K562 (cell line): ENCODE measurements around the gene NEMP2. TPM values are rescaled to one million over a fixed set of nuclear protein-coding genes. Genes with fewer than 3 reads are reported as not detected.

ENCODE experiments used
- ATAC-seq: fragments of 200-7000 bp; cut with Tn5 transposase; 3 replicates; pipeline ENCODE4 v1.9.1; 2020; ENCODE audit warnings: moderate library complexity
- BruUV-seq: library from RNA; stranded (reverse); fragments of 400-500 nt; replicated peaks from 2 replicates; lab custom pipeline; 2021; lab: Mats Ljungman, UMichigan
- CTCF ChIA-PET: fragments of 300-600 bp; formaldehyde crosslinking; extraction: SDS; loops from one replicate; lab custom pipeline; 2021; ENCODE audit warnings: low intra/inter-chr PET ratio; lab: Yijun Ruan, JAX
- POLR2A ChIA-PET: fragments of 300-600, 350-650 bp; sonication (Branson Sonifier 250); formaldehyde crosslinking; extraction: SDS; loops from one replicate; lab custom pipeline; 2021; ENCODE audit warnings: antibody characterized with exemption, inconsistent platforms; lab: Yijun Ruan, JAX
- DNase-seq, 4 experiments: peaks; one replicate each; pipeline versions ENCODE4 v3.0.0 to v3.0.0-alpha.2; 2011 to 2018; ENCODE audit warnings: low spot score in 3 of 4, mixed read lengths in 3 of 4; ENCODE audit errors: extremely low read depth in 1 of 4
- FAIRE-seq: peaks from 2 replicates; lab custom pipeline; 2011; peaks lifted over from hg19 to GRCh38; lab: Jason Lieb, UNC
- H2AFZ ChIP-seq: 2 replicates; pipeline ENCODE4 v1.6.0; 2011; ENCODE audit warnings: low read depth, low read length, control low read depth, inconsistent platforms
- H3K27ac ChIP-seq: fragments of 200-600 bp; 3 replicates; pipeline ENCODE4 v1.8.0; 2011; ENCODE audit warnings: low read depth, mild to moderate bottlenecking, control low read depth, inconsistent platforms, low read length, moderate library complexity, mixed read lengths; ENCODE audit errors: extremely low read depth
- H3K27me3 ChIP-seq, 2 experiments: fragments of 300-600 bp in 1 of 2; 2 replicates in 1 of 2; 3 replicates in 1 of 2; pipeline versions ENCODE4 v1.6.0 to v1.8.0; 2011; ENCODE audit warnings: inconsistent platforms in 2 of 2, low read length in 2 of 2, mild to moderate bottlenecking in 1 of 2, mixed read lengths in 1 of 2, moderate library complexity in 1 of 2; ENCODE audit not compliant: control insufficient read depth in 2 of 2, insufficient read depth in 2 of 2
- H3K36me3 ChIP-seq: fragments of 300-600 bp; 3 replicates; pipeline ENCODE4 v1.8.0; 2011; ENCODE audit warnings: mild to moderate bottlenecking, low read length, inconsistent platforms; ENCODE audit not compliant: control insufficient read depth, insufficient read depth
- H3K4me1 ChIP-seq, 2 experiments: fragments of 200-600 bp in 1 of 2; replicated peaks in 1 of 2; 2 replicates in 1 of 2; 3 replicates in 1 of 2; pipeline versions ENCODE4 v1.5.1 to v1.8.0; 2011; ENCODE audit warnings: inconsistent platforms in 2 of 2, low read length in 2 of 2, mild to moderate bottlenecking in 1 of 2, mixed read lengths in 1 of 2, moderate library complexity in 1 of 2; ENCODE audit not compliant: control insufficient read depth in 2 of 2, insufficient read depth in 2 of 2
- H3K4me2 ChIP-seq: 2 replicates; pipeline ENCODE4 v1.6.1; 2011; ENCODE audit warnings: low read length, control low read depth, inconsistent platforms, mixed read lengths; ENCODE audit not compliant: insufficient read depth
- H3K4me3 ChIP-seq: fragments of 200-600 bp; sonication (generic), shearing (Covaris generic); 2 replicates; pipeline ENCODE4 v1.5.1; 2016; ENCODE audit warnings: control low read depth, inconsistent platforms
- H3K79me2 ChIP-seq: fragments of 200-600 bp; 3 replicates; pipeline ENCODE4 v1.8.0; 2011; ENCODE audit warnings: low read length, inconsistent platforms; ENCODE audit not compliant: control insufficient read depth, insufficient read depth
- H3K9ac ChIP-seq, 2 experiments: 2 replicates each; pipeline versions ENCODE4 v1.6.0 to v1.6.1; 2011; ENCODE audit warnings: low read depth in 2 of 2, low read length in 2 of 2, control low read depth in 1 of 2, inconsistent platforms in 1 of 2, mild to moderate bottlenecking in 1 of 2, mixed read lengths in 1 of 2; ENCODE audit not compliant: insufficient read depth in 1 of 2
- H3K9me1 ChIP-seq: one replicate; pipeline ENCODE4 v1.6.0; 2011; ENCODE audit warnings: inconsistent platforms, mild to moderate bottlenecking, low read length, moderate library complexity; ENCODE audit not compliant: control insufficient read depth, insufficient read depth
- H3K9me3 ChIP-seq: replicated peaks from 2 replicates; pipeline ENCODE4 v1.5.1; 2011; ENCODE audit warnings: low read depth, low read length, inconsistent platforms; ENCODE audit not compliant: control insufficient read depth, insufficient read depth
- H4K20me1 ChIP-seq: replicated peaks from 2 replicates; pipeline ENCODE4 v1.6.1; 2011; ENCODE audit warnings: low read length, inconsistent platforms, mixed read lengths; ENCODE audit not compliant: control insufficient read depth, insufficient read depth
- ELF2 ChIP-seq: fragments of 250-450 bp; sonication (Bioruptor Pico); IDR thresholded peaks from 2 replicates; pipeline ENCODE4 v1.5.0; 2021; ENCODE audit warnings: mild to moderate bottlenecking
- EP400 ChIP-seq: fragments of 450-650 bp; IDR thresholded peaks from 2 replicates; pipeline ENCODE4 v1.6.1; 2017; ENCODE audit warnings: antibody characterized with exemption, mild to moderate bottlenecking, moderate library complexity
- FOS ChIP-seq: IDR thresholded peaks from 3 replicates; pipeline ENCODE4 v1.6.1; 2011; ENCODE audit not compliant: insufficient read length; ENCODE audit errors: extremely low read depth
- GABPA ChIP-seq: fragments of 200-800 bp; sonication (Bioruptor generic); conservative IDR thresholded peaks from 2 replicates; pipeline ENCODE4 v1.6.1; 2016; ENCODE audit warnings: low read depth, missing genetic modification characterization, missing compliant biosample characterization
- NFATC3 ChIP-seq: fragments of 450-650 bp; IDR thresholded peaks from 2 replicates; pipeline ENCODE4 v1.6.1; 2017; ENCODE audit warnings: mild to moderate bottlenecking
- NR3C1 ChIP-seq: sonication (generic); formaldehyde crosslinking; IDR thresholded peaks from 2 replicates; pipeline ENCODE4 v1.8.1; 2022; ENCODE audit warnings: missing genetic modification reagents
- PCBP2 ChIP-seq: fragments of 200-400 bp; formaldehyde crosslinking; IDR thresholded peaks from 2 replicates; pipeline ENCODE4 v1.6.1; 2018; ENCODE audit warnings: low read length, low read depth, mild to moderate bottlenecking, moderate library complexity; ENCODE audit not compliant: poor library complexity, severe bottlenecking
- PHTF2 ChIP-seq: fragments of 250-450 bp; sonication (Bioruptor Pico); IDR thresholded peaks from 2 replicates; pipeline ENCODE4 v1.5.0; 2021; ENCODE audit warnings: mild to moderate bottlenecking
- RB1 ChIP-seq: fragments of 450-650 bp; IDR thresholded peaks from 2 replicates; pipeline ENCODE4 v1.6.1; 2017; ENCODE audit warnings: low read depth, mild to moderate bottlenecking
- SMAD4 ChIP-seq: fragments of 250-450 bp; sonication (Bioruptor Pico); conservative IDR thresholded peaks from 2 replicates; pipeline ENCODE4 v1.8.0; 2021; ENCODE audit warnings: inconsistent platforms, mild to moderate bottlenecking, moderate library complexity
- SMARCB1 ChIP-seq: IDR thresholded peaks from 2 replicates; pipeline ENCODE4 v1.6.1; 2011; ENCODE audit warnings: improper control_type of control experiment, low read depth; ENCODE audit not compliant: insufficient read length
- XRCC3 ChIP-seq: fragments of 450-650 bp; IDR thresholded peaks from 2 replicates; pipeline ENCODE4 v1.6.1; 2017; ENCODE audit warnings: mild to moderate bottlenecking, moderate library complexity
- WGBS: fragments of 100-300 bp; shearing (Covaris generic); methylation state at CpG from one replicate; pipeline ENCODE4 v1.1.6; 2016; ENCODE audit warnings: low coverage, mixed read lengths; ENCODE audit not compliant: insufficient coverage; ENCODE audit errors: missing lambda C conversion rate; 5-methylcytosine and 5-hydroxymethylcytosine counted together
- in situ Hi-C: fragments of 300-500 bp; cut with MboI; formaldehyde crosslinking; loops from 4 replicates; pipeline ENCODE4 v1.15.0; 2018; ENCODE audit warnings: inconsistent platforms, mixed read lengths
- intact Hi-C: fragments of 100-400 bp; cut with micrococcal nuclease; formaldehyde crosslinking; loops from 2 replicates; pipeline ENCODE4 v1.14.2; 2022
- polyA plus RNA-seq, 8 experiments: library from polyadenylated mRNA; depleted of rRNA in 4 of 8; stranded (reverse) in 5 of 8; unstranded in 3 of 8; fragments of >200 nt; fragmentation: Nextera tagmentation in 2 of 8; fragmentation: Illumina TruSeq in 1 of 8; extraction: Ambion mirVana in 2 of 8; extraction: Trizol in 1 of 8; gene quantifications; 2 replicates each; pipeline versions ENCODE4 v1.2.1 to v1.2.3, GENCODE V29; 2011 to 2014; ENCODE audit warnings: inconsistent platforms in 1 of 8, missing spikeins in 1 of 8
- total RNA-seq, 7 experiments: library from RNA; depleted of rRNA in 6 of 7; stranded (reverse); fragments of >200 nt in 6 of 7; fragmentation: Illumina TruSeq in 2 of 7; extraction: Trizol in 2 of 7; gene quantifications; 2 replicates each; pipeline versions ENCODE4 v1.2.1 to v1.2.3, GENCODE V29; 2011 to 2021; ENCODE audit warnings: low replicate concordance in 1 of 7
- TF ChIP-seq, protein P1 (sequence below): fragments of 450-650 bp; IDR thresholded peaks from 2 replicates; pipeline ENCODE4 v1.6.1; 2016
- TF ChIP-seq, protein P2 (sequence below): fragments of 450-650 bp; IDR thresholded peaks from 2 replicates; pipeline ENCODE4 v1.7.0; 2016; ENCODE audit warnings: borderline replicate concordance
- TF ChIP-seq, protein P3 (sequence below): fragments of 250-450 bp; sonication (Bioruptor Pico); IDR thresholded peaks from 2 replicates; pipeline ENCODE4 v1.5.0; 2021; ENCODE audit warnings: mild to moderate bottlenecking, borderline replicate concordance
- TF ChIP-seq, protein P4 (sequence below): sonication (generic); formaldehyde crosslinking; IDR thresholded peaks from 2 replicates; pipeline ENCODE4 v1.8.0; 2022; ENCODE audit warnings: mild to moderate bottlenecking, missing genetic modification reagents

Gene NEMP2
- total and polyA plus RNA-seq, 9 of the 15 experiments (the other 6 are each of a cell fraction or from before 2014, with no cell fraction given): 0.32 to 3.0 (median 1.7) TPM

DNA sequence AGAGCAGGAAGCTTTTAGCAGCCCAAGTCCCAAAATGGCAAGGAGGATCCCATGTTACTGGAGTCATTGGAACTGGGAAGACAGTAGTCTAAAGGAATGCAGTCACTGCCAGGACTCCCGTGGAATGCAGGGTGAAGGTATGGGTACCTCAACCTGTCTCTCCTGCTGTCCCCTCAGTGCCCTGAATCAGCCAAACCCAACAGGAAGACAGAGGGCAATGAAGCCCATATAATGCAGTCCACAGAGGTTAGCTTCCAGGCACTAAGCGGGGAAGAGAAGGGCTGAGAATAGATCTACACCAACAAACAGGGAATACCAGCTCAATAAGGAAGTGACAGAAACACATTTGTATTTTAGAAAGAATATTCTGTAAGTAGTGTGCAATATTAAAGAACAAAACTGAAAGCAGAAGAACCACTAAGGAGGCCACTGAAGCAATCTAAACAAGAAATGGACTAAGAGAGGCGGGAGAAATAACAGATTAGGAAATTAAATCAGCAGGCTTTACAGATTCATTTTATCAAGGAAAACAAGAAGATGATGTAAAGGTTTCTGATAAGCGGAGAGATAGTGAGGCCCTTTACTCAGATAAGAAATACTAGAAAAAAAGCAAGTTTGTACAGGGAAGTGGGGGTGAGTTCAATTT is 8.3 kb downstream of the NEMP2 start:
- ChIA-PET CTCF (no interaction called here), POLR2A (interaction anchor here (0.7 kb wide), 1 partner anchor 687 kb away, joined by 3 read pairs; no protein-coding TSS in a partner anchor)
- BruUV-seq: no TSS peak
- 82% methylated on average over 4 of the region's 4 CpGs for WGBS
- DNase-seq (no peak), FAIRE-seq (no peak), ATAC-seq (no peak)
- H3K4me2 ChIP-seq: no peak overlapping the region
- no peak overlapping the region for H3K4me3 ChIP-seq
- no peaks in the 10 kb centered on the region for H3K27me3 ChIP-seq
- no peaks in the 10 kb centered on the region for H4K20me1 ChIP-seq
- intact Hi-C loops (no loop called here), in situ Hi-C loops (no loop called here)
- no peaks in the 10 kb centered on the region for H3K36me3 ChIP-seq
- peaks cover 0 to 25% of the 10 kb centered on the region in 2 experiments; a peak in 3 of 5 replicates for H3K4me1 ChIP-seq
- no peaks in the 10 kb centered on the region for H3K79me2 ChIP-seq
- H3K9me3 ChIP-seq: no peaks in the 10 kb centered on the region
- no peaks in the 10 kb centered on the region for H3K9me1 ChIP-seq
- TF ChIP-seq PHTF2 (CRISPR knock-in tag) (no peak), NFATC3 (no peak), SMAD4 (CRISPR knock-in tag) (no peak), ELF2 (CRISPR knock-in tag) (no peak), RB1 (no peak), SMARCB1 (no peak), NR3C1 (CRISPR knock-in tag) (no peak), XRCC3 (no peak), FOS (no peak), GABPA (no peak), EP400 (no peak), PCBP2 (no peak)
- TF ChIP-seq, protein P1, sequence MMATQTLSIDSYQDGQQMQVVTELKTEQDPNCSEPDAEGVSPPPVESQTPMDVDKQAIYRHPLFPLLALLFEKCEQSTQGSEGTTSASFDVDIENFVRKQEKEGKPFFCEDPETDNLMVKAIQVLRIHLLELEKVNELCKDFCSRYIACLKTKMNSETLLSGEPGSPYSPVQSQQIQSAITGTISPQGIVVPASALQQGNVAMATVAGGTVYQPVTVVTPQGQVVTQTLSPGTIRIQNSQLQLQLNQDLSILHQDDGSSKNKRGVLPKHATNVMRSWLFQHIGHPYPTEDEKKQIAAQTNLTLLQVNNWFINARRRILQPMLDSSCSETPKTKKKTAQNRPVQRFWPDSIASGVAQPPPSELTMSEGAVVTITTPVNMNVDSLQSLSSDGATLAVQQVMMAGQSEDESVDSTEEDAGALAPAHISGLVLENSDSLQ: no peak
- TF ChIP-seq, protein P2, sequence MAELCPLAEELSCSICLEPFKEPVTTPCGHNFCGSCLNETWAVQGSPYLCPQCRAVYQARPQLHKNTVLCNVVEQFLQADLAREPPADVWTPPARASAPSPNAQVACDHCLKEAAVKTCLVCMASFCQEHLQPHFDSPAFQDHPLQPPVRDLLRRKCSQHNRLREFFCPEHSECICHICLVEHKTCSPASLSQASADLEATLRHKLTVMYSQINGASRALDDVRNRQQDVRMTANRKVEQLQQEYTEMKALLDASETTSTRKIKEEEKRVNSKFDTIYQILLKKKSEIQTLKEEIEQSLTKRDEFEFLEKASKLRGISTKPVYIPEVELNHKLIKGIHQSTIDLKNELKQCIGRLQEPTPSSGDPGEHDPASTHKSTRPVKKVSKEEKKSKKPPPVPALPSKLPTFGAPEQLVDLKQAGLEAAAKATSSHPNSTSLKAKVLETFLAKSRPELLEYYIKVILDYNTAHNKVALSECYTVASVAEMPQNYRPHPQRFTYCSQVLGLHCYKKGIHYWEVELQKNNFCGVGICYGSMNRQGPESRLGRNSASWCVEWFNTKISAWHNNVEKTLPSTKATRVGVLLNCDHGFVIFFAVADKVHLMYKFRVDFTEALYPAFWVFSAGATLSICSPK: no peak
- TF ChIP-seq, protein P3, sequence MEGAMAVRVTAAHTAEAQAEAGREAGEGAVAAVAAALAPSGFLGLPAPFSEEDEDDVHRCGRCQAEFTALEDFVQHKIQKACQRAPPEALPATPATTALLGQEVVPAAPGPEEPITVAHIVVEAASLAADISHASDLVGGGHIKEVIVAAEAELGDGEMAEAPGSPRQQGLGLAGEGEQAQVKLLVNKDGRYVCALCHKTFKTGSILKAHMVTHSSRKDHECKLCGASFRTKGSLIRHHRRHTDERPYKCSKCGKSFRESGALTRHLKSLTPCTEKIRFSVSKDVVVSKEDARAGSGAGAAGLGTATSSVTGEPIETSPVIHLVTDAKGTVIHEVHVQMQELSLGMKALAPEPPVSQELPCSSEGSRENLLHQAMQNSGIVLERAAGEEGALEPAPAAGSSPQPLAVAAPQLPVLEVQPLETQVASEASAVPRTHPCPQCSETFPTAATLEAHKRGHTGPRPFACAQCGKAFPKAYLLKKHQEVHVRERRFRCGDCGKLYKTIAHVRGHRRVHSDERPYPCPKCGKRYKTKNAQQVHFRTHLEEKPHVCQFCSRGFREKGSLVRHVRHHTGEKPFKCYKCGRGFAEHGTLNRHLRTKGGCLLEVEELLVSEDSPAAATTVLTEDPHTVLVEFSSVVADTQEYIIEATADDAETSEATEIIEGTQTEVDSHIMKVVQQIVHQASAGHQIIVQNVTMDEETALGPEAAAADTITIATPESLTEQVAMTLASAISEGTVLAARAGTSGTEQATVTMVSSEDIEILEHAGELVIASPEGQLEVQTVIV (CRISPR knock-in tag): no peak
- TF ChIP-seq, protein P4, sequence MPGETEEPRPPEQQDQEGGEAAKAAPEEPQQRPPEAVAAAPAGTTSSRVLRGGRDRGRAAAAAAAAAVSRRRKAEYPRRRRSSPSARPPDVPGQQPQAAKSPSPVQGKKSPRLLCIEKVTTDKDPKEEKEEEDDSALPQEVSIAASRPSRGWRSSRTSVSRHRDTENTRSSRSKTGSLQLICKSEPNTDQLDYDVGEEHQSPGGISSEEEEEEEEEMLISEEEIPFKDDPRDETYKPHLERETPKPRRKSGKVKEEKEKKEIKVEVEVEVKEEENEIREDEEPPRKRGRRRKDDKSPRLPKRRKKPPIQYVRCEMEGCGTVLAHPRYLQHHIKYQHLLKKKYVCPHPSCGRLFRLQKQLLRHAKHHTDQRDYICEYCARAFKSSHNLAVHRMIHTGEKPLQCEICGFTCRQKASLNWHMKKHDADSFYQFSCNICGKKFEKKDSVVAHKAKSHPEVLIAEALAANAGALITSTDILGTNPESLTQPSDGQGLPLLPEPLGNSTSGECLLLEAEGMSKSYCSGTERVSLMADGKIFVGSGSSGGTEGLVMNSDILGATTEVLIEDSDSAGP (CRISPR knock-in tag): no peak
- H2AFZ ChIP-seq: no peak overlapping the region
- no peak overlapping the region for H3K9ac ChIP-seq
- H3K27ac ChIP-seq: no peak overlapping the region
